DND-41 (cell line): Measurements from ENCODE around the gene MRTFA.

ENCODE experiments used
- CTCF ChIP-seq: IDR thresholded peaks from 2 replicates; pipeline ENCODE4 v1.5.1; 2012; ENCODE audit warnings: borderline replicate concordance, low read length, moderate library complexity, mild to moderate bottlenecking; ENCODE audit not compliant: poor library complexity, severe bottlenecking; ENCODE audit errors: extremely low read depth
- EZH2 ChIP-seq: IDR thresholded peaks from 3 replicates; pipeline ENCODE4 v1.6.1; 2012; ENCODE audit warnings: borderline replicate concordance, low read depth, mild to moderate bottlenecking, moderate library complexity, low read length, inconsistent platforms; ENCODE audit not compliant: severe bottlenecking

- TF ChIP-seq CTCF (no peak), EZH2 (no peak)
Measured at GRCh38 chr22:40410272-40410671, 226.2 kb downstream of the MRTFA start.
